SK-N-SH (cell line): ENCODE measurements around the gene TAAR2. TPM values are rescaled to one million over a fixed set of nuclear protein-coding genes. Genes with fewer than 3 reads are reported as not detected.
"Not testable (repeated sequence)": the region's sequence is repeated elsewhere in the genome, so short reads cannot be mapped to it uniquely, and the experiment has no call there.

ENCODE experiments used
- CTCF ChIA-PET: fragments of 300-600, 350-600 bp; formaldehyde crosslinking; extraction: SDS; loops from one replicate; lab custom pipeline; 2021; lab: Yijun Ruan, JAX
- POLR2A ChIA-PET: fragments of 350-600 bp; sonication (Branson Sonifier 250); formaldehyde crosslinking; extraction: SDS; loops from one replicate; lab custom pipeline; 2020; ENCODE audit warnings: antibody characterized with exemption, inconsistent platforms; lab: Yijun Ruan, JAX
- DNase-seq: peaks from one replicate; pipeline ENCODE4 v3.0.0; 2012
- H2AFZ ChIP-seq: fragments of 200-600 bp; sonication (generic); 2 replicates; pipeline ENCODE4 v1.8.1; 2016; ENCODE audit warnings: antibody characterized with exemption, mild to moderate bottlenecking, low read depth
- H3F3A ChIP-seq: fragments of 200-600 bp; sonication (generic); replicated peaks from 2 replicates; pipeline ENCODE3; 2016; ENCODE audit warnings: antibody characterized with exemption, mild to moderate bottlenecking; ENCODE audit not compliant: insufficient read depth
- H3K27ac ChIP-seq, 2 experiments: fragments of 200-500 bp in 1 of 2; fragments of 200-600 bp in 1 of 2; sonication (Bioruptor generic) in 1 of 2; sonication (generic), shearing (Covaris generic) in 1 of 2; 2 replicates each; pipeline versions ENCODE4 v1.5.1 to v1.6.1; 2014 to 2016; ENCODE audit warnings: low read depth in 2 of 2, inconsistent platforms in 1 of 2, low read length in 1 of 2, mild to moderate bottlenecking in 1 of 2, mixed read lengths in 1 of 2
- H3K27me3 ChIP-seq: fragments of 200-600 bp; sonication (generic), shearing (Covaris generic); 2 replicates; pipeline ENCODE4 v1.6.1; 2016; ENCODE audit warnings: mixed run types; ENCODE audit not compliant: insufficient read depth
- H3K36me3 ChIP-seq, 2 experiments: fragments of 200-500 bp in 1 of 2; fragments of 200-600 bp in 1 of 2; sonication (Bioruptor generic) in 1 of 2; sonication (generic) in 1 of 2; replicated peaks in 1 of 2; 2 replicates each; pipeline versions ENCODE3 to v1.5.1; 2014 to 2016; ENCODE audit warnings: low read length in 1 of 2, mild to moderate bottlenecking in 1 of 2; ENCODE audit not compliant: insufficient read depth in 2 of 2, control insufficient read depth in 1 of 2
- H3K4me1 ChIP-seq, 2 experiments: fragments of 200-500 bp in 1 of 2; fragments of 200-600 bp in 1 of 2; sonication (Bioruptor generic) in 1 of 2; sonication (generic), shearing (Covaris generic) in 1 of 2; 2 replicates each; pipeline versions ENCODE4 v1.5.1 to v1.6.1; 2014 to 2016; ENCODE audit warnings: low read depth in 1 of 2, low read length in 1 of 2, mixed run types in 1 of 2; ENCODE audit not compliant: insufficient read depth in 2 of 2, control insufficient read depth in 1 of 2
- H3K4me2 ChIP-seq: fragments of 200-600 bp; sonication (generic), shearing (Covaris generic); 2 replicates; pipeline ENCODE4 v1.6.1; 2017; ENCODE audit warnings: mixed run types
- H3K4me3 ChIP-seq, 2 experiments: fragments of 200-500 bp in 1 of 2; fragments of 200-600 bp in 1 of 2; sonication (Bioruptor generic) in 1 of 2; sonication (generic), shearing (Covaris generic) in 1 of 2; 2 replicates each; pipeline versions ENCODE4 v1.5.1 to v1.8.1; 2014 to 2016; ENCODE audit warnings: low read depth in 2 of 2, inconsistent platforms in 1 of 2, low read length in 1 of 2, mild to moderate bottlenecking in 1 of 2, mixed read lengths in 1 of 2, moderate library complexity in 1 of 2
- H3K79me2 ChIP-seq: fragments of 200-600 bp; sonication (generic); 2 replicates; pipeline ENCODE4 v1.8.1; 2017; ENCODE audit warnings: mild to moderate bottlenecking; ENCODE audit not compliant: insufficient read depth
- H3K9ac ChIP-seq: fragments of 200-600 bp; sonication (generic); 2 replicates; pipeline ENCODE4 v1.6.1; 2017; ENCODE audit warnings: mixed run types
- H3K9me2 ChIP-seq: fragments of 200-600 bp; sonication (generic); 2 replicates; pipeline ENCODE4 v1.6.1; 2017; ENCODE audit warnings: mixed run types
- H3K9me3 ChIP-seq: fragments of 200-600 bp; sonication (generic); 2 replicates; pipeline ENCODE4 v1.6.1; 2017; ENCODE audit warnings: mixed run types, mild to moderate bottlenecking, moderate library complexity
- H4K20me1 ChIP-seq: fragments of 200-600 bp; sonication (generic); 2 replicates; pipeline ENCODE4 v1.6.1; 2017; ENCODE audit warnings: mild to moderate bottlenecking, mixed run types; ENCODE audit not compliant: insufficient read depth
- CTCF ChIP-seq: fragments of 200-600 bp; sonication (generic); IDR thresholded peaks from 2 replicates; pipeline ENCODE4 v1.6.1; 2017; ENCODE audit warnings: antibody characterized with exemption, mild to moderate bottlenecking, moderate library complexity
- EZH2phosphoT487 ChIP-seq: fragments of 200-600 bp; sonication (generic); IDR thresholded peaks from 2 replicates; pipeline ENCODE4 v1.6.1; 2017; ENCODE audit warnings: low read depth, mixed run types, mild to moderate bottlenecking, antibody characterized with exemption, moderate library complexity, borderline replicate concordance
- FOXM1 ChIP-seq: IDR thresholded peaks from 2 replicates; pipeline ENCODE4 v1.4.0; 2012; ENCODE audit warnings: low read depth, mild to moderate bottlenecking
- GATA2 ChIP-seq: sonication (generic); formaldehyde crosslinking; IDR thresholded peaks from 2 replicates; pipeline ENCODE4 v1.5.0; 2020; ENCODE audit warnings: mild to moderate bottlenecking, missing genetic modification reagents
- IRF3 ChIP-seq: fragments of 150-350 bp; IDR thresholded peaks from 2 replicates; pipeline ENCODE4 v1.6.1; 2016; ENCODE audit warnings: mild to moderate bottlenecking, low read depth, low read length
- JUND ChIP-seq: IDR thresholded peaks from 2 replicates; pipeline ENCODE4 v1.4.0; 2012
- NFIC ChIP-seq: IDR thresholded peaks from 2 replicates; pipeline ENCODE4 v1.4.0; 2012; ENCODE audit warnings: borderline replicate concordance
- REST ChIP-seq: IDR thresholded peaks from 2 replicates; pipeline ENCODE4 v1.6.1; 2012; ENCODE audit warnings: mild to moderate bottlenecking, low read depth, low read length, moderate library complexity
- RXRA ChIP-seq: IDR thresholded peaks from 2 replicates; pipeline ENCODE4 v1.4.0; 2012; ENCODE audit warnings: low read depth, mild to moderate bottlenecking, borderline replicate concordance
- TAF1 ChIP-seq: IDR thresholded peaks from 2 replicates; pipeline ENCODE4 v1.6.1; 2012; ENCODE audit warnings: low read depth, mild to moderate bottlenecking, low read length, moderate library complexity, borderline replicate concordance
- TCF12 ChIP-seq: IDR thresholded peaks from 2 replicates; pipeline ENCODE4 v1.4.0; 2012
- YY1 ChIP-seq: IDR thresholded peaks from 2 replicates; pipeline ENCODE4 v1.4.0; 2012; ENCODE audit warnings: low read depth, mild to moderate bottlenecking
- WGBS: methylation state at CpG from one replicate; pipeline ENCODE4 v1.1.6; 2017; ENCODE audit warnings: low lambda C conversion rate; 5-methylcytosine and 5-hydroxymethylcytosine counted together
- polyA plus RNA-seq, 3 experiments: library from polyadenylated mRNA; depleted of rRNA; stranded (reverse); fragments of >200 nt; gene quantifications; 2 replicates each; pipeline ENCODE4 v1.2.3, GENCODE V29; 2012

The TAAR2 gene
- polyA plus RNA-seq, 1 of the 3 experiments (the other 2 are of a cell fraction): not detected

- H3K9me2 ChIP-seq: no peaks in the 10 kb centered on the region
- H3K9me3 ChIP-seq: no peaks in the 10 kb centered on the region
- POLR2A ChIA-PET: no interaction called here
- TF ChIP-seq TAF1: no peak
- TF ChIP-seq RXRA: no peak
- no peak for TF ChIP-seq GATA2
- TF ChIP-seq JUND: no peak
- no peak for TF ChIP-seq EZH2phosphoT487
- TF ChIP-seq FOXM1: no peak
- no peaks in the 10 kb centered on the region for H3K79me2 ChIP-seq
- H3K4me1 ChIP-seq: no peaks in the 10 kb centered on the region
- DNase-seq: no peak
- 15% methylated on average over 8 of the region's 8 CpGs for WGBS
- CTCF ChIA-PET: interaction anchor here (1.7 kb wide), 1 partner anchor 325 kb away, joined by 3 read pairs; no protein-coding TSS in a partner anchor
- no peaks in the 10 kb centered on the region for H3F3A ChIP-seq
- H3K4me2 ChIP-seq: no peak overlapping the region
- no peaks in the 10 kb centered on the region for H3K36me3 ChIP-seq
- H2AFZ ChIP-seq: no peak overlapping the region
- H3K27me3 ChIP-seq: no peaks in the 10 kb centered on the region; the same call in 1 of the 2 replicates
- no peak overlapping the region for H3K9ac ChIP-seq
- no peak overlapping the region for H3K27ac ChIP-seq
- H4K20me1 ChIP-seq: no peaks in the 10 kb centered on the region
- H3K4me3 ChIP-seq: no peak overlapping the region
These were observed 19.4 kb downstream of the TAAR2 start for GRCh38 chr6:132604635-132605152.

- H3K4me2 ChIP-seq, H4K20me1 ChIP-seq, H3K9ac ChIP-seq, H3K9me3 ChIP-seq, H3K36me3 ChIP-seq, H3K9me2 ChIP-seq, H3K4me1 ChIP-seq, H3F3A ChIP-seq, DNase-seq, H3K27me3 ChIP-seq, H3K4me3 ChIP-seq, H3K27ac ChIP-seq, POLR2A ChIA-PET, H2AFZ ChIP-seq, H3K79me2 ChIP-seq: not testable (repeated sequence)
- CTCF ChIA-PET: interaction anchor here (0.6 kb wide), 1 partner anchor 48 kb away, joined by 3 read pairs; no protein-coding TSS in a partner anchor
These were observed 23.2 kb downstream of the TAAR2 start for GRCh38 chr6:132600900-132601299.

- H3K9ac ChIP-seq: no peak overlapping the region
- H3K9me3 ChIP-seq: no peaks in the 10 kb centered on the region
- no peaks in the 10 kb centered on the region for H4K20me1 ChIP-seq
- no peak overlapping the region for H3K4me3 ChIP-seq
- WGBS: 1% methylated on average over 3 of the region's 3 CpGs
- H2AFZ ChIP-seq: no peak overlapping the region
- POLR2A ChIA-PET: no interaction called here
- CTCF ChIA-PET: interaction anchor here (1.0 kb wide), 1 partner anchor 24 kb away, joined by 3 read pairs; no protein-coding TSS in a partner anchor
- no peak overlapping the region for H3K27ac ChIP-seq
- H3K4me1 ChIP-seq: no peaks in the 10 kb centered on the region
- H3F3A ChIP-seq: no peaks in the 10 kb centered on the region
- H3K9me2 ChIP-seq: no peaks in the 10 kb centered on the region
- TF ChIP-seq TCF12 (no peak), IRF3 (no peak), CTCF (peak; percentile 40; the same call in 1 of the 2 replicates), NFIC (no peak), YY1 (no peak), REST (no peak)
- H3K4me2 ChIP-seq: no peak overlapping the region
- no peaks in the 10 kb centered on the region for H3K36me3 ChIP-seq
- H3K79me2 ChIP-seq: no peaks in the 10 kb centered on the region
- H3K27me3 ChIP-seq: no peaks in the 10 kb centered on the region; the same call in 1 of the 2 replicates
- DNase-seq: peak; percentile 3
These were observed 25.6 kb downstream of the TAAR2 start for GRCh38 chr6:132598473-132598872.
